Stomach (tissue), 9 donors: ENCODE data around the gene NKAIN2. TPM values are rescaled to one million over a fixed set of nuclear protein-coding genes. Genes with fewer than 3 reads are reported as not detected.

Experiments
- DNase-seq, 2 donors: peaks; one replicate each; pipeline versions ENCODE4 v3.0.0 to v3.0.0-alpha.2; 2013 to 2019
- H3K27ac ChIP-seq, 5 donors: fragments of 200-600 bp in 4 of 5; sonication (generic) in 4 of 5; one replicate each; pipeline ENCODE4 v1.5.1; 2013 to 2019; ENCODE audit warnings: mild to moderate bottlenecking in 1 of 5, moderate library complexity in 1 of 5
- H3K27me3 ChIP-seq, 3 donors: fragments of 200-600 bp; sonication (generic); one replicate each; pipeline ENCODE4 v1.5.1; 2017 to 2019; ENCODE audit warnings: mixed run types in 1 of 3
- H3K36me3 ChIP-seq, 4 donors: fragments of 200-600 bp; sonication (generic); 1 replicate in 3 of 4; 2 replicates in 1 of 4; pipeline ENCODE4 v1.5.1; 2016 to 2019
- H3K4me1 ChIP-seq, 4 donors: fragments of 200-600 bp; sonication (generic); one replicate each; pipeline ENCODE4 v1.5.1; 2016 to 2019
- H3K4me3 ChIP-seq, 4 donors: fragments of 200-600 bp; sonication (generic) in 3 of 4; one replicate each; pipeline ENCODE4 v1.5.1; 2016 to 2019; ENCODE audit warnings: mild to moderate bottlenecking in 1 of 4
- H3K9me3 ChIP-seq, 4 donors: fragments of 200-600 bp; sonication (generic); one replicate each; pipeline ENCODE4 v1.5.1; 2016 to 2019
- CTCF ChIP-seq, 7 experiments: fragments of 450-650 bp in 4 of 7; fragments of 200-600 bp in 3 of 7; sonication (generic) in 3 of 7; IDR thresholded peaks; one replicate each; pipeline ENCODE4 v1.5.1; 2016 to 2019; ENCODE audit warnings: antibody characterized with exemption in 7 of 7, control low read depth in 2 of 7, mild to moderate bottlenecking in 1 of 7
- EP300 ChIP-seq: sonication (generic); formaldehyde crosslinking; IDR thresholded peaks from one replicate; pipeline ENCODE4 v1.6.1; 2017; ENCODE audit warnings: antibody characterized with exemption
- POLR2A ChIP-seq, 4 donors: fragments of 450-650 bp; IDR thresholded peaks; one replicate each; pipeline ENCODE4 v1.6.1; 2016; ENCODE audit warnings: antibody characterized with exemption in 4 of 4, control low read depth in 2 of 4, mild to moderate bottlenecking in 1 of 4, moderate library complexity in 1 of 4
- POLR2AphosphoS5 ChIP-seq, 3 donors: sonication (generic); formaldehyde crosslinking; IDR thresholded peaks; one replicate each; pipeline ENCODE4 v1.6.1; 2016; ENCODE audit warnings: antibody characterized with exemption in 3 of 3
- WGBS, 5 donors: extraction: QIAGEN DNeasy Blood & Tissue Kit in 3 of 5; methylation state at CpG; one replicate each; pipeline versions ENCODE4 v1.1.5 to v1.1.7; 2013 to 2018; 5-methylcytosine and 5-hydroxymethylcytosine counted together
- intact Hi-C: fragments of 100-400 bp; cut with DNase I; formaldehyde crosslinking; loops from one replicate; pipeline ENCODE4 v1.15.1; 2023; ENCODE audit warnings: low total_unique reads
- polyA plus RNA-seq, 3 donors: library from polyadenylated mRNA; stranded (reverse); fragments of 200-250 nt; gene quantifications; one replicate each; pipeline ENCODE4 v1.2.3, GENCODE V29; 2013
- total RNA-seq, 5 donors: library from RNA; depleted of rRNA; stranded (reverse); fragments of >200 nt; gene quantifications; one replicate each; pipeline versions ENCODE4 v1.1.0 to v1.2.3, GENCODE V29; 2014 to 2016
- donor health status: healthy with polysubstance abuse.
- donor health status: Bipolar disorder and iron deficiency.
- donor health status: healthy.

The NKAIN2 gene
- total and polyA plus RNA-seq, 8 donors = 0.13 to 9.6 (median 1.5) TPM; not detected in 5

- TF ChIP-seq CTCF (IDR thresholded peaks at IDR 0.05) (no peak), EP300 (no peak), POLR2A (IDR thresholded peaks at IDR 0.05) (no peak), POLR2AphosphoS5 (IDR thresholded peaks at IDR 0.05) (no peak)
- Histone ChIP-seq H3K9me3 (peaks cover 0 to 29% (median 16%) of the 10 kb centered on the region in 4 donors), H3K36me3 (no peaks in the 10 kb centered on the region), H3K4me3 (no peak overlapping the region), H3K27ac (no peak overlapping the region), H3K4me1 (no peaks in the 10 kb centered on the region), H3K27me3 (no peaks in the 10 kb centered on the region)
- DNase-seq = no peak
- intact Hi-C loops = no loop called here
Observed at GRCh38 chr6:124131779-124132178, 328.1 kb downstream of the NKAIN2 start.

- 82 to 89% (median 87%) methylated on average over 2 of the region's 2 CpGs for WGBS, 5 donors
- Histone ChIP-seq H3K4me3 (no peak overlapping the region), H3K27ac (no peak overlapping the region), H3K4me1 (no peaks in the 10 kb centered on the region), H3K36me3 (no peaks in the 10 kb centered on the region), H3K27me3 (no peaks in the 10 kb centered on the region), H3K9me3 (peaks cover 0 to 29% (median 16%) of the 10 kb centered on the region in 4 donors)
- intact Hi-C loops = no loop called here
- no peak for DNase-seq
- no peak for TF ChIP-seq POLR2A (IDR thresholded peaks at IDR 0.05)
- no peak for TF ChIP-seq POLR2AphosphoS5 (IDR thresholded peaks at IDR 0.05)
- TF ChIP-seq EP300 = no peak
- TF ChIP-seq CTCF (IDR thresholded peaks at IDR 0.05) = no peak
Observed at GRCh38 chr6:124132256-124132655, 328.6 kb downstream of the NKAIN2 start.

GRCh38 chr6:124142852-124143251 lies 339.2 kb downstream of the NKAIN2 start:
- no peaks in the 10 kb centered on the region for H3K36me3 ChIP-seq
- no peak overlapping the region for H3K27ac ChIP-seq
- H3K4me1 ChIP-seq = no peaks in the 10 kb centered on the region
- no peak for DNase-seq
- H3K4me3 ChIP-seq = no peak overlapping the region
- intact Hi-C loops = no loop called here
- WGBS, 5 donors = 70 to 83% (median 76%) methylated on average over 2 of the region's 2 CpGs
- TF ChIP-seq CTCF (IDR thresholded peaks at IDR 0.05) (no peak), POLR2A (IDR thresholded peaks at IDR 0.05) (no peak), EP300 (no peak), POLR2AphosphoS5 (IDR thresholded peaks at IDR 0.05) (no peak)
- no peaks in the 10 kb centered on the region for H3K9me3 ChIP-seq
- no peaks in the 10 kb centered on the region for H3K27me3 ChIP-seq

- TF ChIP-seq POLR2A (IDR thresholded peaks at IDR 0.05) (no peak), POLR2AphosphoS5 (IDR thresholded peaks at IDR 0.05) (no peak), CTCF (IDR thresholded peaks at IDR 0.05) (no peak), EP300 (no peak)
- H3K4me3 ChIP-seq = no peak overlapping the region
- H3K4me1 ChIP-seq = no peaks in the 10 kb centered on the region
- no peaks in the 10 kb centered on the region for H3K9me3 ChIP-seq
- H3K27ac ChIP-seq = no peak overlapping the region
- intact Hi-C loops = no loop called here
- no peaks in the 10 kb centered on the region for H3K36me3 ChIP-seq
- DNase-seq = no peak
- no peaks in the 10 kb centered on the region for H3K27me3 ChIP-seq
Observed at GRCh38 chr6:124143435-124143834, 339.8 kb downstream of the NKAIN2 start.
